SK-N-DZ (cell line): ENCODE data around the gene ABCF3. TPM values are rescaled to one million over a fixed set of nuclear protein-coding genes. Genes with fewer than 3 reads are reported as not detected.
"Not testable (repeated sequence)": the region's sequence is repeated elsewhere in the genome, so short reads cannot be mapped to it uniquely, and the experiment has no call there.

ENCODE experiments used
- DNase-seq: peaks from one replicate; pipeline ENCODE4 v3.0.0-alpha.2; 2015; ENCODE audit warnings: low spot score
- polyA plus RNA-seq, 2 experiments: library from polyadenylated mRNA; depleted of rRNA; stranded (reverse); fragments of >200 nt; gene quantifications; 2 replicates each; pipeline ENCODE4 v1.2.3, GENCODE V29; 2014

ABCF3 gene
- polyA plus RNA-seq (2014; cell fraction: cytosol; rRNA removed), result 18.0 and 31.9 TPM in 2 replicates
- 93.1 and 143 TPM in 2 replicates for polyA plus RNA-seq (2014; cell fraction: nucleus; rRNA removed)

GRCh38 chr3:184186184-184186901, at the start of gene ABCF3:
Gene ABCF3, plus strand, starts transcription at chr3:184186199. Its CDS starts 9 bp downstream, at chr3:184186208.
- no peak for DNase-seq

- no peak for DNase-seq
Observed at GRCh38 chr3:184140436-184140835, 45.6 kb upstream of the ABCF3 start.

- no peak for DNase-seq
Observed at GRCh38 chr3:184142199-184142598, 43.8 kb upstream of the ABCF3 start.

- no peak for DNase-seq
Observed at GRCh38 chr3:184143327-184143726, 42.7 kb upstream of the ABCF3 start.

GRCh38 chr3:184144505-184144904, 41.5 kb upstream of the ABCF3 start:
- no peak for DNase-seq

GRCh38 chr3:184145111-184145524, 40.9 kb upstream of the ABCF3 start:
- peak; percentile 47 for DNase-seq

GRCh38 chr3:184145751-184146270, 40.2 kb upstream of the ABCF3 start:
- no peak for DNase-seq

- no peak for DNase-seq
Observed at GRCh38 chr3:184148076-184148475, 37.9 kb upstream of the ABCF3 start.

GRCh38 chr3:184149123-184149522, 36.9 kb upstream of the ABCF3 start:
- DNase-seq, result no peak

- not testable (repeated sequence) for DNase-seq
Observed at GRCh38 chr3:184149770-184150169, 36.2 kb upstream of the ABCF3 start.

- peak; percentile 79 for DNase-seq
Observed at GRCh38 chr3:184154885-184155643, 30.9 kb upstream of the ABCF3 start, which contains the start of gene DVL3. Gene DVL3, plus strand, starts transcription at chr3:184155377. Its CDS starts 259 bp downstream, at chr3:184155636.

- DNase-seq, result peak; percentile 70
Observed at GRCh38 chr3:184155644-184156521, 30.1 kb upstream of the ABCF3 start.

- DNase-seq, result no peak
Observed at GRCh38 chr3:184156522-184156955, 29.5 kb upstream of the ABCF3 start.

- no peak for DNase-seq
Observed at GRCh38 chr3:184157206-184157605, 28.8 kb upstream of the ABCF3 start.

GRCh38 chr3:184158404-184158803, 27.6 kb upstream of the ABCF3 start:
- no peak for DNase-seq

GRCh38 chr3:184160456-184160855, 25.5 kb upstream of the ABCF3 start:
- DNase-seq, result no peak

- DNase-seq, result not testable (repeated sequence)
Observed at GRCh38 chr3:184162571-184163070, 23.4 kb upstream of the ABCF3 start.

- DNase-seq, result no peak
Observed at GRCh38 chr3:184164648-184165330, 21.2 kb upstream of the ABCF3 start.

GRCh38 chr3:184165543-184165942, 20.5 kb upstream of the ABCF3 start:
- DNase-seq, result no peak

GRCh38 chr3:184166671-184167070, 19.3 kb upstream of the ABCF3 start:
- no peak for DNase-seq
